OCI-LY7 (cell line): Measurements from ENCODE around the gene BPIFB3.

Experiments
- EZH2phosphoT487 ChIP-seq: fragments of 200-600 bp; sonication (generic); IDR thresholded peaks from 2 replicates; pipeline ENCODE4 v1.6.1; 2018; ENCODE audit warnings: low read depth, borderline replicate concordance, mild to moderate bottlenecking, mixed run types, antibody characterized with exemption, low read length, moderate library complexity, mixed read lengths
- TF ChIP-seq, protein P1 (sequence below): fragments of 200-600 bp; sonication (generic); conservative IDR thresholded peaks from 2 replicates; pipeline ENCODE4 v1.5.1; 2014; ENCODE audit warnings: mild to moderate bottlenecking, antibody characterized with exemption, low read length, moderate library complexity, mixed read lengths

GRCh38 chr20:33105316-33105924 lies 51.7 kb downstream of the BPIFB3 start:
- TF ChIP-seq, protein P1, sequence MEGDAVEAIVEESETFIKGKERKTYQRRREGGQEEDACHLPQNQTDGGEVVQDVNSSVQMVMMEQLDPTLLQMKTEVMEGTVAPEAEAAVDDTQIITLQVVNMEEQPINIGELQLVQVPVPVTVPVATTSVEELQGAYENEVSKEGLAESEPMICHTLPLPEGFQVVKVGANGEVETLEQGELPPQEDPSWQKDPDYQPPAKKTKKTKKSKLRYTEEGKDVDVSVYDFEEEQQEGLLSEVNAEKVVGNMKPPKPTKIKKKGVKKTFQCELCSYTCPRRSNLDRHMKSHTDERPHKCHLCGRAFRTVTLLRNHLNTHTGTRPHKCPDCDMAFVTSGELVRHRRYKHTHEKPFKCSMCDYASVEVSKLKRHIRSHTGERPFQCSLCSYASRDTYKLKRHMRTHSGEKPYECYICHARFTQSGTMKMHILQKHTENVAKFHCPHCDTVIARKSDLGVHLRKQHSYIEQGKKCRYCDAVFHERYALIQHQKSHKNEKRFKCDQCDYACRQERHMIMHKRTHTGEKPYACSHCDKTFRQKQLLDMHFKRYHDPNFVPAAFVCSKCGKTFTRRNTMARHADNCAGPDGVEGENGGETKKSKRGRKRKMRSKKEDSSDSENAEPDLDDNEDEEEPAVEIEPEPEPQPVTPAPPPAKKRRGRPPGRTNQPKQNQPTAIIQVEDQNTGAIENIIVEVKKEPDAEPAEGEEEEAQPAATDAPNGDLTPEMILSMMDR, result no peak
- no peak for TF ChIP-seq EZH2phosphoT487
